K562 (cell line): ENCODE results near the gene AQP9. TPM values are rescaled to one million over a fixed set of nuclear protein-coding genes. Genes with fewer than 3 reads are reported as not detected.

Experiments used
- DACH1 ChIP-seq: fragments of 450-650 bp; IDR thresholded peaks from 2 replicates; pipeline ENCODE4 v1.6.1; 2018; ENCODE audit not compliant: partially characterized antibody
- ETV6 ChIP-seq, 3 experiments: fragments of 150-350 bp in 1 of 3; sonication (generic) in 1 of 3; formaldehyde crosslinking in 1 of 3; IDR thresholded peaks; 2 replicates each; pipeline versions ENCODE4 v1.6.1 to v1.8.0; 2014 to 2022; ENCODE audit warnings: borderline replicate concordance in 2 of 3, low read depth in 2 of 3, antibody characterized with exemption in 1 of 3, low read length in 1 of 3, mild to moderate bottlenecking in 1 of 3, missing genetic modification reagents in 1 of 3
- GATAD2B ChIP-seq: fragments of 450-650 bp; IDR thresholded peaks from 2 replicates; pipeline ENCODE4 v1.6.1; 2017; ENCODE audit warnings: mild to moderate bottlenecking, borderline replicate concordance
- HBP1 ChIP-seq: fragments of 450-650 bp; formaldehyde crosslinking; IDR thresholded peaks from 2 replicates; pipeline ENCODE4 v1.4.0; 2022; ENCODE audit warnings: missing genetic modification characterization
- JUNB ChIP-seq: fragments of 450-650 bp; formaldehyde crosslinking; conservative IDR thresholded peaks from 2 replicates; pipeline ENCODE4 v1.4.0; 2020; ENCODE audit warnings: mild to moderate bottlenecking
- MAFF ChIP-seq: IDR thresholded peaks from 2 replicates; pipeline ENCODE4 v1.6.1; 2012; ENCODE audit warnings: low read length, improper control_type of control experiment
- PCBP2 ChIP-seq: fragments of 200-400 bp; formaldehyde crosslinking; IDR thresholded peaks from 2 replicates; pipeline ENCODE4 v1.6.1; 2018; ENCODE audit warnings: low read length, low read depth, mild to moderate bottlenecking, moderate library complexity; ENCODE audit not compliant: poor library complexity, severe bottlenecking
- SRSF7 ChIP-seq: fragments of 200-400 bp; formaldehyde crosslinking; optimal IDR thresholded peaks from 2 replicates; pipeline ENCODE3; 2017; ENCODE audit warnings: mild to moderate bottlenecking, low read depth, low read length
- SRSF9 ChIP-seq: fragments of 200-400 bp; formaldehyde crosslinking; IDR thresholded peaks from 2 replicates; pipeline ENCODE4 v1.6.1; 2017; ENCODE audit warnings: low read depth, low read length, borderline replicate concordance
- TAF1 ChIP-seq: IDR thresholded peaks from 2 replicates; pipeline ENCODE4 v1.6.1; 2011; ENCODE audit warnings: mild to moderate bottlenecking, low read length, moderate library complexity; ENCODE audit not compliant: insufficient read depth, control insufficient read depth, severe bottlenecking; ENCODE audit errors: extremely low read depth
- TAF9B ChIP-seq: fragments of 450-650 bp; IDR thresholded peaks from 2 replicates; pipeline ENCODE4 v1.6.1; 2018; ENCODE audit warnings: mild to moderate bottlenecking; ENCODE audit not compliant: partially characterized antibody
- TAL1 ChIP-seq: fragments of 450-650 bp; IDR thresholded peaks from 2 replicates; pipeline ENCODE4 v1.6.1; 2016; ENCODE audit warnings: mild to moderate bottlenecking
- TBL1XR1 ChIP-seq, 2 experiments: IDR thresholded peaks; 2 replicates each; pipeline ENCODE4 v1.6.1; 2012; ENCODE audit warnings: improper control_type of control experiment in 2 of 2, low read length in 2 of 2, mild to moderate bottlenecking in 1 of 2
- ZC3H8 ChIP-seq: fragments of 450-650 bp; IDR thresholded peaks from 2 replicates; pipeline ENCODE4 v1.6.1; 2017
- ZKSCAN8 ChIP-seq: fragments of 200-800 bp; sonication (Bioruptor generic); IDR thresholded peaks from 2 replicates; pipeline ENCODE4 v1.6.1; 2016; ENCODE audit warnings: missing genetic modification characterization, missing compliant biosample characterization
- ZNF224 ChIP-seq: sonication (generic); formaldehyde crosslinking; IDR thresholded peaks from 2 replicates; pipeline ENCODE4 v1.8.0; 2022; ENCODE audit warnings: mild to moderate bottlenecking, missing genetic modification reagents
- ZNF584 ChIP-seq: fragments of 200-800 bp; sonication (Bioruptor generic); IDR thresholded peaks from 2 replicates; pipeline ENCODE4 v1.6.1; 2016; ENCODE audit warnings: low read depth, mild to moderate bottlenecking, missing genetic modification characterization, missing compliant biosample characterization
- ZNF655 ChIP-seq: fragments of 250-450 bp; sonication (Bioruptor Pico); IDR thresholded peaks from 2 replicates; pipeline ENCODE4 v1.5.0; 2021
- polyA plus RNA-seq, 8 experiments: library from polyadenylated mRNA; depleted of rRNA in 4 of 8; stranded (reverse) in 5 of 8; unstranded in 3 of 8; fragments of >200 nt; fragmentation: Nextera tagmentation in 2 of 8; fragmentation: Illumina TruSeq in 1 of 8; extraction: Ambion mirVana in 2 of 8; extraction: Trizol in 1 of 8; gene quantifications; 2 replicates each; pipeline versions ENCODE4 v1.2.1 to v1.2.3, GENCODE V29; 2011 to 2014; ENCODE audit warnings: inconsistent platforms in 1 of 8, missing spikeins in 1 of 8
- total RNA-seq, 7 experiments: library from RNA; depleted of rRNA in 6 of 7; stranded (reverse); fragments of >200 nt in 6 of 7; fragmentation: Illumina TruSeq in 2 of 7; extraction: Trizol in 2 of 7; gene quantifications; 2 replicates each; pipeline versions ENCODE4 v1.2.1 to v1.2.3, GENCODE V29; 2011 to 2021; ENCODE audit warnings: low replicate concordance in 1 of 7
- TF ChIP-seq, protein P1 (sequence below): fragments of 450-650 bp; formaldehyde crosslinking; IDR thresholded peaks from 2 replicates; pipeline ENCODE4 v1.4.0; 2020; ENCODE audit warnings: mild to moderate bottlenecking
- TF ChIP-seq, protein P2 (sequence below): fragments of 450-650 bp; IDR thresholded peaks from 2 replicates; pipeline ENCODE4 v1.6.1; 2016; ENCODE audit warnings: low read depth, mild to moderate bottlenecking, moderate library complexity

The AQP9 gene
- total and polyA plus RNA-seq, 9 of the 15 experiments (the other 6 are each of a cell fraction or from before 2014, with no cell fraction given), result 0.04 to 0.33 (median 0.07) TPM; not detected in 4

DNA sequence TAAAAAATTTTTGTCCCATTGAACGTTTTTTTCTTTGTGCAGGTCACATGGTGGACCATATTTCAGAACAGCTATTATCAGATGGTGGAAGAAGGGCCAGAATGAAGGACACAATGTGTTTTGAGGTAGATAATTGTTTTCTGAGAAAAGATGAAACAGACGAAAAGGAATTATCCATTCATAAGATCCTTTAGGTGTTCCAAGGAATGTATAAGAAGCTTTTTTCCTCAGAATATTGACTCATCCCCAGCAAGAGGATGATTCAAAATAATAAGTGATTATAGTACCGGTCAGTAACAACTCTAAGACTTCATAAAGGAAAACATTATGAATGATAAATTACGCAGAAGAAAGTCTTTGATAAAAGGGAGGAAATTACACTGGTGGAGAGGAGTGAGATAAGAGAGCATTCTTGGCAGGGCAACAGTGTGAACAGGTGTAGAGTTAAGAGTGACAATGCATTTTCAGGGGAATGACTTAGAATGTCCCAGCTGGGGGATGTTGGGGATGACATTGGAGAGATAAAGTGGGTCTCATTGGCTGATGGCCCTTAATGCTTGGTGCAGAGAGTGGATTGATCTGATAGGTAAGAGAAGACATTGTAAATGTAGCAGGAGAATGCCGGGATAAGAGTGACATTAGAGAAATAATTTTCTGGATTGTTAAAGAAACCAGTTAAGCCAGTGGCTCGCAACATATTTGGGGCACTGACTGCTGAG, 27.0 kb upstream of the AQP9 start (continued):
- TF ChIP-seq, protein P1, sequence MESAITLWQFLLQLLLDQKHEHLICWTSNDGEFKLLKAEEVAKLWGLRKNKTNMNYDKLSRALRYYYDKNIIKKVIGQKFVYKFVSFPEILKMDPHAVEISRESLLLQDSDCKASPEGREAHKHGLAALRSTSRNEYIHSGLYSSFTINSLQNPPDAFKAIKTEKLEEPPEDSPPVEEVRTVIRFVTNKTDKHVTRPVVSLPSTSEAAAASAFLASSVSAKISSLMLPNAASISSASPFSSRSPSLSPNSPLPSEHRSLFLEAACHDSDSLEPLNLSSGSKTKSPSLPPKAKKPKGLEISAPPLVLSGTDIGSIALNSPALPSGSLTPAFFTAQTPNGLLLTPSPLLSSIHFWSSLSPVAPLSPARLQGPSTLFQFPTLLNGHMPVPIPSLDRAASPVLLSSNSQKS (CRISPR knock-in tag), result no peak
- TF ChIP-seq ZC3H8 (0 out of 2 replicates have a peak, but pooled peaks have one; percentile 34), TAF9B (peak; percentile 99), GATAD2B (peak; percentile 79), SRSF9 (no peak), ETV6 (IDR thresholded peaks at IDR 0.05; ENCODE audit: borderline replicate concordance in 1 of 2, low read depth in 2 of 2, low read length in 1 of 2) (peak in 1 of 2 experiments; percentile 14; a peak in 1 of 4 replicates), ETV6 (CRISPR knock-in tag; IDR thresholded peaks at IDR 0.05; ENCODE audit: borderline replicate concordance) (no peak), SRSF7 (no peak), MAFF (peak; percentile 96), ZNF655 (CRISPR knock-in tag) (no peak), PCBP2 (no peak), ZNF584 (CRISPR knock-in tag) (peak; percentile 72; the same call in 1 of the 2 replicates), TAF1 (no peak), TAL1 (peak; percentile 92), HBP1 (CRISPR knock-in tag) (peak; percentile 58; the same call in 1 of the 2 replicates), TBL1XR1 (IDR thresholded peaks at IDR 0.05; ENCODE audit: low read length in 2 of 2) (peak in 1 of 2 experiments; percentile 52; a peak in 3 of 4 replicates), JUNB (CRISPR knock-in tag) (no peak), DACH1 (peak; percentile 99), ZNF224 (CRISPR knock-in tag) (no peak), ZKSCAN8 (CRISPR knock-in tag) (peak; percentile 82)
- TF ChIP-seq, protein P2, sequence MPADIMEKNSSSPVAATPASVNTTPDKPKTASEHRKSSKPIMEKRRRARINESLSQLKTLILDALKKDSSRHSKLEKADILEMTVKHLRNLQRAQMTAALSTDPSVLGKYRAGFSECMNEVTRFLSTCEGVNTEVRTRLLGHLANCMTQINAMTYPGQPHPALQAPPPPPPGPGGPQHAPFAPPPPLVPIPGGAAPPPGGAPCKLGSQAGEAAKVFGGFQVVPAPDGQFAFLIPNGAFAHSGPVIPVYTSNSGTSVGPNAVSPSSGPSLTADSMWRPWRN, result no peak
